Neuron (in vitro differentiated cells): Measurements from ENCODE around the gene AIF1.

ENCODE experiments used
- H2AFZ ChIP-seq: one replicate; pipeline ENCODE4 v1.6.1; 2013; ENCODE audit warnings: low read depth, mild to moderate bottlenecking, inconsistent platforms, low read length, moderate library complexity
- H3K27me3 ChIP-seq: one replicate; pipeline ENCODE4 v1.6.1; 2013; ENCODE audit warnings: low read length; ENCODE audit not compliant: insufficient read depth
- H3K36me3 ChIP-seq: one replicate; pipeline ENCODE4 v1.6.1; 2013; ENCODE audit warnings: low read length; ENCODE audit not compliant: insufficient read depth
- H3K4me1 ChIP-seq: one replicate; pipeline ENCODE4 v1.6.1; 2013; ENCODE audit warnings: low read length; ENCODE audit not compliant: insufficient read depth
- H3K4me3 ChIP-seq: 2 replicates; pipeline ENCODE4 v1.5.1; 2013; ENCODE audit warnings: mild to moderate bottlenecking, low read length, moderate library complexity
- H3K9me3 ChIP-seq: one replicate; pipeline ENCODE4 v1.6.1; 2013; ENCODE audit warnings: low read length

The AIF1 gene

GRCh38 chr6:31614684-31615578, at the start of gene AIF1:
TSS of gene AIF1 (plus strand) at chr6:31615234. CDS start at chr6:31615330, 96 bp downstream.
- no peaks in the 10 kb centered on the region for H3K9me3 ChIP-seq
- H3K36me3 ChIP-seq: no peaks in the 10 kb centered on the region
- H3K4me1 ChIP-seq: peaks cover 3% of the 10 kb centered on the region

GRCh38 chr6:31567531-31568370, 47.3 kb upstream of the AIF1 start:
- no peaks in the 10 kb centered on the region for H3K36me3 ChIP-seq
- no peak overlapping the region for H3K4me3 ChIP-seq
- peaks cover 9% of the 10 kb centered on the region for H3K27me3 ChIP-seq
- H2AFZ ChIP-seq: no peak overlapping the region
- H3K9me3 ChIP-seq: no peaks in the 10 kb centered on the region
- peaks cover 9% of the 10 kb centered on the region for H3K4me1 ChIP-seq

More at GRCh38 chr6:31614684-31615578, at the start of gene AIF1:
- Histone ChIP-seq H3K4me3 (no peak within 1 kb of the TSS), H2AFZ (no peak within 1 kb of the TSS), H3K27me3 (no peaks in the 10 kb centered on the region)

GRCh38 chr6:31568537-31568961, 46.5 kb upstream of the AIF1 start:
- Histone ChIP-seq H3K4me1 (peaks cover 9% of the 10 kb centered on the region), H3K27me3 (peaks cover 11% of the 10 kb centered on the region), H3K4me3 (no peak overlapping the region), H3K9me3 (no peaks in the 10 kb centered on the region), H3K36me3 (no peaks in the 10 kb centered on the region), H2AFZ (no peak overlapping the region)

GRCh38 chr6:31569861-31570536, 45.0 kb upstream of the AIF1 start:
- Histone ChIP-seq H3K9me3 (no peaks in the 10 kb centered on the region), H2AFZ (no peak overlapping the region), H3K4me1 (peaks cover 9% of the 10 kb centered on the region), H3K36me3 (no peaks in the 10 kb centered on the region), H3K27me3 (peaks cover 11% of the 10 kb centered on the region), H3K4me3 (no peak overlapping the region)

- H3K27me3 ChIP-seq: peaks cover 18% of the 10 kb centered on the region
- H3K4me3 ChIP-seq: no peak within 1 kb of the TSS
- H3K36me3 ChIP-seq: no peaks in the 10 kb centered on the region
- H3K9me3 ChIP-seq: no peaks in the 10 kb centered on the region
- peaks cover 9% of the 10 kb centered on the region for H3K4me1 ChIP-seq
- no peak within 1 kb of the TSS for H2AFZ ChIP-seq
Observed at GRCh38 chr6:31572041-31572911, 42.8 kb upstream of the AIF1 start, which contains the start of gene LTA. TSS of gene LTA (plus strand) at chr6:31572289. CDS start at chr6:31572743, 454 bp downstream.

GRCh38 chr6:31573239-31574105, 41.6 kb upstream of the AIF1 start:
- H2AFZ ChIP-seq: no peak overlapping the region

GRCh38 chr6:31574106-31575061, 40.6 kb upstream of the AIF1 start:
- Histone ChIP-seq H3K4me3 (no peak overlapping the region), H3K36me3 (no peaks in the 10 kb centered on the region), H3K4me1 (no peaks in the 10 kb centered on the region), H3K27me3 (peaks cover 26% of the 10 kb centered on the region), H2AFZ (no peak overlapping the region), H3K9me3 (no peaks in the 10 kb centered on the region)

More at GRCh38 chr6:31573239-31574105, 41.6 kb upstream of the AIF1 start:
- Histone ChIP-seq H3K4me1 (no peaks in the 10 kb centered on the region), H3K36me3 (no peaks in the 10 kb centered on the region), H3K27me3 (peaks cover 22% of the 10 kb centered on the region), H3K4me3 (no peak overlapping the region), H3K9me3 (no peaks in the 10 kb centered on the region)

- no peaks in the 10 kb centered on the region for H3K4me1 ChIP-seq
- H3K4me3 ChIP-seq: no peak within 1 kb of the TSS
- peaks cover 30% of the 10 kb centered on the region for H3K27me3 ChIP-seq
- H2AFZ ChIP-seq: no peak within 1 kb of the TSS
- H3K36me3 ChIP-seq: no peaks in the 10 kb centered on the region
- no peaks in the 10 kb centered on the region for H3K9me3 ChIP-seq
Observed at GRCh38 chr6:31575335-31575901, 39.6 kb upstream of the AIF1 start, which contains the start of gene TNF. TSS of gene TNF (plus strand) at chr6:31575565. CDS start at chr6:31575742, 177 bp downstream.

GRCh38 chr6:31575952-31576685, 38.9 kb upstream of the AIF1 start:
- Histone ChIP-seq H2AFZ (no peak overlapping the region), H3K4me1 (no peaks in the 10 kb centered on the region), H3K4me3 (no peak overlapping the region), H3K27me3 (peaks cover 30% of the 10 kb centered on the region), H3K36me3 (no peaks in the 10 kb centered on the region), H3K9me3 (no peaks in the 10 kb centered on the region)
